PC-9 (cell line): ENCODE measurements around the gene FTO.

Experiments used
- CTCF ChIP-seq: fragments of 200-600 bp; sonication (generic); conservative IDR thresholded peaks from 2 replicates; pipeline ENCODE4 v1.6.1; 2017; ENCODE audit warnings: mixed run types, antibody characterized with exemption, mild to moderate bottlenecking, moderate library complexity
- EZH2 ChIP-seq: fragments of 200-600 bp; sonication (generic); IDR thresholded peaks from 2 replicates; pipeline ENCODE4 v1.8.0; 2017; ENCODE audit warnings: antibody characterized with exemption, low read depth

GRCh38 chr16:53986793-53987192 lies 282.8 kb downstream of the FTO start:
- no peak for TF ChIP-seq EZH2
- no peak for TF ChIP-seq CTCF
